CD4-positive, alpha-beta T cell treated with Interleukin-6 for 4 hours (primary cell): ENCODE measurements around the gene CCNJL.
"Not testable (repeated sequence)": the region's sequence is repeated elsewhere in the genome, so short reads cannot be mapped to it uniquely, and the experiment has no call there.

ENCODE experiments used
- DNase-seq: peaks from one replicate; pipeline ENCODE4 v3.0.0-alpha.2; 2020; ENCODE audit warnings: mixed read lengths

CCNJL gene

DNA sequence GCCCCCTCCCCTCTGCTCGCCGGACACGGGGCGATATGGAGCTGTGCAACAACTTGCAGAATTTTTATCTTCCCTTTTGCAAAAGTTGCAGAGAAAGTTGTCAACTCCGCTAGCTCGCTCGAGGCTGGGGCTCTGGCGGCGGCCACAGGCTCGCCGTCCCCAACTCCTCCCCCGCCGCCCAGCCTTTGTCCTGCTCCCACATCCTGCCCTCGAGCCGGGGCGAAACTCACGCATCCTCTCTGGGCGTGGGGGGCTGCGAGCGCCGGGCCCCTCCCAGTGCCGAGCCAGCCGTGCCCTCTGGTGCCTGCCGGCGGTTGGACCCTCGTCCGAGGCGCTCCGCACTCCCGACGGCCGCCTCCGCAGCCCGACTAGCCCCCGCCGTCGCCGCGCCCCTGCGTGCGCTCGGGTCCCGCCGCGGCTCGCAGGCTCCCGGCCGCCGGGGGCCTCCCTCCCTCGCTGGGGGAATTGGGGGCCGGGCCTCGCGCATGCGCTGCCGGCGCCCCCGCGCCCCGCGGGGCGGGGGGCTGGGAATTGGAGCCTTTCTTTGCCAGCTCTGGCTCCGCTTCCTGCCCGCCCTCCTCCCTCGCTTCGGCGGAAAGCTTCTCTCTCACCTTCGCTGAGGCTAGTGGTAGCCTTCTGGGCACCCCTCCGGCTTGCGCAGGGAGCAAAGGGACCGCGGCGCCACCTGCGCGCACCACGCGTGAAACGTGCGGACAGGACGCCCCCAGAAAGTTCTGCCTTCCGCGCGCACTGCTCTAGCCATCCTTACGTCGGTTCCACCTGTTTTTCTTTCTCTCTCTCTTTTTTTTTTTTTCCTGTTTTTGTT is at the start of gene CCNJL:
Gene CCNJL (minus strand): TSS at position 431 of the 826 bp plus-strand sequence. CDS start 641 bp downstream, outside the sequence.
- DNase-seq, result no peak

DNA sequence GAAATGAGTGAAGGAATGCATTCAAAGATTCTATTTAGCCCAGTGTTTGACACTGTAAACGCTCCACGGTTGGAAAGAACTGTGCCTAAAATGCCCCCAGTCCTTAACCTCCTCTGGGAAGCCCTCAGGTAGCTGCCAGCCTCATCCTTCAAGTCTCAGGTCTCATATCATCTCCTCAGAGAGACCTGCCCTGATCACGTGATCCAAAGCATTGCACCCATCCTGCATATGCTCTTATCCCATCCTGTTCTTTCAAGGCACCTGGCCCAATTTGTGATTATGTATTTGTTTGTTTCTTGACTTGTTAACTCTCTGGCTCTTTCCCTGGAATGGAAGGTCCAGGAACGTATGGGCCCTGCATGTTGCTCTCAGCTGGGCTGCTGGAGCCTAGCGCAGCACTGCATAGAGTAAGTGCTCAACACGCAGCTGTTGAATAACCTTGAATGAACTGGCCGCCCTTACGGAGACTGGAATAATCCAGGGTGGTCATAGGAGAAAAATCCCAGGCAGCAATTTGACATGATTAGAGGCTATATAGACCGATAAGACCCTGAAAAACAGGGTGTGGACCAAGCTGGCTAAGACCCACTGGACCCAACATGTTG is 49.4 kb upstream of the CCNJL start:
- no peak for DNase-seq

DNA sequence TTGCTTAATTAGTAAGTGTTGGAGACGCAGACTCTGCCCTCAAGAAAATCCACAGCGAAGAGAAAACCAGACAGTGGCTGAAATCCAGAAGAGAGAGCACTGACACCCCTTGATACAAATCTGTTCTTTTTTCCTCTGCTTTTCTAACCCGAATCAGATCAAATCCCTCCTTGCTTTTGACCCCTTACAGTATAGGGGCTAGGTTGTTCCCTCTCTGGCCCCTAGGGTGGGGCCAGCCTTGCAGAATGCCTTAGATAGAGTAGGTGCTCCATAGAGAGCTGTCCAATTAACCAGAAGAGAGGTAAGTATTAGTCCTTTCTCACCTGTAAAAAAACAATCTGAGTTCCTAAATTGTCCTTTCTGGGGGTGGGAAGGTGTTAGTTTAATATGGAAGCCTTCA is 47.9 kb upstream of the CCNJL start:
- no peak for DNase-seq

- DNase-seq, result no peak
These were observed 47.5 kb upstream of the CCNJL start for GRCh38 chr5:160359816-160360215.

- DNase-seq, result no peak
These were observed 46.9 kb upstream of the CCNJL start for GRCh38 chr5:160359242-160359641.

- no peak for DNase-seq
These were observed 45.6 kb upstream of the CCNJL start for GRCh38 chr5:160357861-160358411.

- DNase-seq, result no peak
These were observed 45.0 kb upstream of the CCNJL start for GRCh38 chr5:160357394-160357793.

- DNase-seq, result no peak
These were observed 44.4 kb upstream of the CCNJL start for GRCh38 chr5:160356550-160357347.

DNA sequence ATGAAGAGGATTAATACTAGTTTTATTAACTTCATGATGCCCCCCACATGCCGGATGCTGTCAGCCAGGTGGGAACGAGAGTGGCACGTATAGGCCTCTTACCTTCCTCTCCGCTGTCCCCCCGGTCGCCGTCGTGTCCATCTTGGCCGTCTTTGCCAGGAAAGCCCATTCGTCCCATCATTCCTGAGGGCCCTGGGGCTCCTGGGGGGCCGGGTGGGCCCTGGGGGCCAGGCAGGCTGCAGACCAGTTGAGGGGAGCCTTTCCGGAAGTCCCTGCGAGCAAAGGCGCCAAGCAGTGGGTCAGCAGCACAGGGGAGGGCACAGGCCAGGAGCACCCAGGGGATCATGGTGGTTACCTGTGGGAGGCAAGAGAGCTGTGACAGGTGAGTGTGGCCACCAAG is 42.3 kb upstream of the CCNJL start:
- no peak for DNase-seq

DNA sequence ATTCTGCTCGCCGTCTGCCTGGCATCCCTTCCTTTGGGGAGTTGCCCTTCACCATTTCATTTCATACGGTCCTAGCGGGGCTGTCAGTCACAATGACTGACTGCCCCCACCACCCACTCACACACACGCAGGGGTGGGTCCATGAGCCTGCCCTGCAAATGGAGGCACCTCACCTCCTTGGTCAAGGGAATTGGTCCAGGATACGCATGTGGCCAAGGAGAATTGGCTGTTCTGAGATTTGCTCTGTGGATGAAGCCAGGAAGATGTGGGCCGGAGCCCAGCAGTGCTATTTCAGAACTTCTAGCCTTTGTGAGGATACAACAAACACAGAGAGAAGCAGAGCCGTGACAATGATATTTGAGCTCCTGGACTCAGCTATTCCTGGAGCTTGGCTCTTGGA is 41.0 kb upstream of the CCNJL start:
- DNase-seq, result no peak

GRCh38 chr5:160352308-160352707 is 39.9 kb upstream of the CCNJL start:
- no peak for DNase-seq

GRCh38 chr5:160349935-160350303 is 37.6 kb upstream of the CCNJL start:
- no peak for DNase-seq

DNA sequence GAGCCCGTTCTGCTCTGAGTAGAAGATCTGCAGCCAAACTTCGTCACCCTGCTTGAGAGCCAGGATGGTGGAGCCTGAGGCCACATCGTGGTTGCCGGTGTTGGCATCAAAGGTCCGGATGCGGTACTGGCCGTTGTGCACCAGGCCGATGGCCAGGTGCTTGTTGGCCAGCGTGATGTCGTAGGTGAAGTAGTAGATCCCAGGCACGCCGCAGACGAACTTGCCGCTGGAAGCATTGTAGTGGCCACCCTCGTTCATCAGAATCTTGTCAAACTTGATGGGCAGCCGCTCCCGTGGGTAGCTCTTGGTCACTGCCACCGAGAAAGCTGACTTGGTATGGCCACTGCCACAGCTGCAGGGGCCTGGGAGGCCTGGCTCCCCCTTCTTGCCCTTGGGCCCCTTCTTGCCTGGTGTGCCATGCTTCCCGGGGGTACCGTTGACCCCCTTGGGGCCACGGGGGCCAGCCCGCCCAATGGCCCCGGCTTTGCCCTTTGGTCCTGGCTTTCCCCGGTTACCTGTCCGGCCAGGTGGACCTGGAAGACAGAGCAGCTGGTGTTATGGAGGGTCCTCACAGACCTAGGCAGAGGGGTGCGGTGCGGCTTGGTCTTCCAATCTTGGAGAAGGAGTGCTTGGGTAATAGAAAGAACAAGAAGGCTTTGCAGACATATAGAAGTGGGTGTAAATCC is 37.0 kb upstream of the CCNJL start:
- DNase-seq, result no peak

GRCh38 chr5:160348080-160348479 is 35.7 kb upstream of the CCNJL start:
- DNase-seq, result no peak

GRCh38 chr5:160347448-160347847 is 35.1 kb upstream of the CCNJL start:
- no peak for DNase-seq

DNA sequence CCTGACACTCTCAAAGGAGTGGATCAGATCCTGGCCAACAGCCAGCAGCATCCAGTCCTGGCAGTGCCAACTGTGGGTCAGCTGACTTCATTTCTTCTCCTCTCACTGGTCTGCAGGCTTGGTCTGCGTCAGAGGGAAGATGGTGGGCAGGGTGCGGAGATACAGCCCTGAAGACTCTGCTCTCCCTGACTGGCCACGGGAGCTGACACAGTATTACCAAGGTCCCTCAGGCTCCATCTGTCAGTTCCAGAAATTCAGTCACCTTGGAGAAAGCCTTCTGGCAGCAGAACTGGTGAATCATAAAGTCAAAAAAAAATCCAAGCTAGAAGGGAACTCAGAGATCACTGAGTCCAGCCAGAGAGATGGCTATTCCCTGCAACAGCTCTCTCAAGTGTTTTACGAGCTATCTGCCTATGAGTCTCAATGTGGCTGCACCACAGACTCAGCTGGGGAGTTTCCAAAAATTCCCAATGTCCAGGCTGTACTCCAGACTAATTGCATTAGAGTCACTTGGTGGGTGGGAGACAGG is 30.1 kb upstream of the CCNJL start:
- no peak for DNase-seq

GRCh38 chr5:160341309-160341870 is 29.0 kb upstream of the CCNJL start:
- no peak for DNase-seq

GRCh38 chr5:160340513-160340912 is 28.1 kb upstream of the CCNJL start:
- DNase-seq, result not testable (repeated sequence)

GRCh38 chr5:160339406-160340130 is 27.2 kb upstream of the CCNJL start:
- DNase-seq, result no peak

DNA sequence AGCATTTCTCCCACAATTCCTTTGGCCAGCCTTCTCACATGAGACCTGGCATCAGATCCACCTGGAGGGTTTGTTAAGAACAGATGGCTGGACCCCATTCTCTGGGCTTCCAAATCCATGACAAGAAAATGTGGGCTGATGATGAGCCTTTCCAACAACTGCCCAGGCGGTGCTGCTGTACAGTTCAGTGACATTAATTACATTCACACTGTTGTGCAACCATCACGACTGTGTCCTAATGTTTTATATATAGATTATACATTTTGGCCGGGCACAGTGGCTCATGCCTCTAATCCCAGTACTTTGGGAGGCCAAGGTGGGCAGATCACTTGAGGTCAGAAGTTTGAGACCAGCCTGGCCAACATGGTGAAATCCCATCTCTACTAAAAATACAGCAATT is 22.4 kb upstream of the CCNJL start:
- DNase-seq, result not testable (repeated sequence)

GRCh38 chr5:160333721-160334120 is 21.4 kb upstream of the CCNJL start:
- no peak for DNase-seq
